A549 (cell line): ENCODE measurements around the gene MED22. TPM values are rescaled to one million over a fixed set of nuclear protein-coding genes. Genes with fewer than 3 reads are reported as not detected.

Experiments used
- ATAC-seq, 2 experiments: fragments of 200-7000 bp in 1 of 2; fragments of >200 bp in 1 of 2; cut with Nextera tagmentation in 1 of 2; cut with Tn5 transposase in 1 of 2; 3 replicates each; pipeline versions ENCODE4 v1.8.0 to v1.9.1; 2018 to 2020; ENCODE audit warnings: mild to moderate bottlenecking in 1 of 2, moderate library complexity in 1 of 2
- CTCF ChIA-PET: fragments of 300-600 bp; sonication (Branson Sonifier 250); formaldehyde crosslinking; extraction: SDS; loops from one replicate; lab custom pipeline; 2021; ENCODE audit warnings: antibody characterized with exemption, inconsistent platforms; lab: Yijun Ruan, JAX
- POLR2A ChIA-PET: fragments of 350-600 bp; formaldehyde crosslinking; extraction: SDS; loops from one replicate; lab custom pipeline; 2021; ENCODE audit warnings: antibody characterized with exemption, inconsistent platforms; lab: Yijun Ruan, JAX
- DNase-seq, 2 experiments: peaks; one replicate each; pipeline versions ENCODE4 v3.0.0 to v3.0.0-alpha.2; 2011 to 2016; ENCODE audit warnings: low read depth in 1 of 2, low spot score in 1 of 2
- FAIRE-seq: peaks from 2 replicates; lab custom pipeline; 2011; peaks lifted over from hg19 to GRCh38; lab: Jason Lieb, UNC
- H3K27ac ChIP-seq, 2 experiments: fragments of >200 bp; sonication (Bioruptor Twin); formaldehyde crosslinking; 3 replicates each; pipeline ENCODE4 v1.5.1; 2016 to 2017
- H3K4me1 ChIP-seq: fragments of >200 bp; sonication (Bioruptor Twin); formaldehyde crosslinking; 3 replicates; pipeline ENCODE4 v1.6.1; 2016
- H3K4me2 ChIP-seq: fragments of >200 bp; sonication (Bioruptor Twin); formaldehyde crosslinking; 3 replicates; pipeline ENCODE4 v1.6.1; 2016
- H3K4me3 ChIP-seq: fragments of >200 bp; sonication (Bioruptor Twin); formaldehyde crosslinking; 3 replicates; pipeline ENCODE4 v1.5.1; 2016
- H3K9me3 ChIP-seq: fragments of >200 bp; sonication (Bioruptor Twin); formaldehyde crosslinking; 3 replicates; pipeline ENCODE4 v1.6.1; 2016
- BCL3 ChIP-seq: fragments of >200 bp; sonication (Bioruptor Twin); formaldehyde crosslinking; IDR thresholded peaks from 3 replicates; pipeline ENCODE4 v1.6.1; 2016
- EHF ChIP-seq: fragments of 250-450 bp; sonication (Bioruptor Pico); IDR thresholded peaks from 2 replicates; pipeline ENCODE4 v1.5.0; 2020; ENCODE audit warnings: mild to moderate bottlenecking
- EP300 ChIP-seq, 2 experiments: fragments of >200 bp; sonication (Bioruptor Twin); formaldehyde crosslinking; IDR thresholded peaks; 2 replicates in 1 of 2; 3 replicates in 1 of 2; pipeline ENCODE4 v1.6.1; 2016 to 2017
- FOXS1 ChIP-seq: fragments of 250-450 bp; sonication (Bioruptor Pico); IDR thresholded peaks from 2 replicates; pipeline ENCODE4 v1.5.0; 2020; ENCODE audit warnings: mild to moderate bottlenecking, moderate library complexity
- GATA3 ChIP-seq: IDR thresholded peaks from 2 replicates; pipeline ENCODE4 v1.6.1; 2012; ENCODE audit warnings: borderline replicate concordance
- HOXB13 ChIP-seq: fragments of 250-450 bp; sonication (Bioruptor Pico); IDR thresholded peaks from 2 replicates; pipeline ENCODE4 v1.5.0; 2020; ENCODE audit warnings: low read depth, mild to moderate bottlenecking, moderate library complexity
- HOXB5 ChIP-seq: fragments of 250-450 bp; sonication (Bioruptor Pico); IDR thresholded peaks from 2 replicates; pipeline ENCODE4 v1.5.0; 2020; ENCODE audit warnings: mild to moderate bottlenecking, moderate library complexity
- KDM1A ChIP-seq: fragments of 200-600 bp; sonication (generic); IDR thresholded peaks from 2 replicates; pipeline ENCODE4 v1.6.1; 2016; ENCODE audit warnings: low read depth, mild to moderate bottlenecking
- POLR2AphosphoS2 ChIP-seq: conservative IDR thresholded peaks from 2 replicates; pipeline ENCODE4 v1.6.1; 2012; ENCODE audit warnings: low read length, improper control_type of control experiment, inconsistent platforms
- REST ChIP-seq: fragments of 200-600 bp; sonication (generic); IDR thresholded peaks from 2 replicates; pipeline ENCODE4 v1.6.1; 2016; ENCODE audit warnings: antibody characterized with exemption, mild to moderate bottlenecking, moderate library complexity
- RNF2 ChIP-seq: fragments of 200-600 bp; sonication (generic); IDR thresholded peaks from 2 replicates; pipeline ENCODE4 v1.6.1; 2016; ENCODE audit warnings: low read depth, mild to moderate bottlenecking, antibody characterized with exemption, moderate library complexity, borderline replicate concordance
- TFCP2L1 ChIP-seq: fragments of 250-450 bp; sonication (Bioruptor Pico); IDR thresholded peaks from 2 replicates; pipeline ENCODE4 v1.5.0; 2021; ENCODE audit warnings: mild to moderate bottlenecking
- WGBS: methylation state at CpG from one replicate; pipeline ENCODE4 v1.1.6; 2017; ENCODE audit errors: missing lambda C conversion rate; 5-methylcytosine and 5-hydroxymethylcytosine counted together
- polyA plus RNA-seq, 4 experiments: library from polyadenylated mRNA; depleted of rRNA in 3 of 4; stranded (reverse); fragments of >200 nt; fragmentation: RNase III in 1 of 4; extraction: RNeasy Plus Mini Kit Qiagen cat#74134 plus additional on column Dnase treatment in 1 of 4; gene quantifications; 2 replicates in 3 of 4; 3 replicates in 1 of 4; pipeline ENCODE4 v1.2.3, GENCODE V29; 2011 to 2017

MED22 gene
- polyA plus RNA-seq, 2 of the 4 experiments (the other 2 are of a cell fraction), result 15.7 to 22.0 TPM

GRCh38 chr9:133340916-133341315, 7.0 kb downstream of the MED22 start:
- POLR2A ChIA-PET, result no interaction called here
- FAIRE-seq (no peak), DNase-seq (no peak)
- WGBS, result 89% methylated on average over 13 of the region's 13 CpGs
- H3K27ac ChIP-seq, result no peak overlapping the region
- no peak overlapping the region for H3K4me3 ChIP-seq
- H3K4me2 ChIP-seq, result no peak overlapping the region
- no peak for TF ChIP-seq BCL3
- TF ChIP-seq EHF, result no peak
- no peak for TF ChIP-seq GATA3
- TF ChIP-seq RNF2, result no peak
- no peak for TF ChIP-seq EP300 (IDR thresholded peaks at IDR 0.05)
- TF ChIP-seq HOXB5 (CRISPR knock-in tag), result no peak
- TF ChIP-seq POLR2AphosphoS2, result no peak
- no peak for TF ChIP-seq HOXB13
- no peak for TF ChIP-seq REST
- TF ChIP-seq KDM1A, result no peak
- TF ChIP-seq, all 56 proteins: peak for 0
- H3K4me1 ChIP-seq, result peaks cover 5% of the 10 kb centered on the region; the same call in 2 of the 3 replicates
- ATAC-seq, result no peak
- H3K9me3 ChIP-seq, result no peaks in the 10 kb centered on the region
- CTCF ChIA-PET, result interaction anchor here (0.9 to 6.2 kb wide), 8 partner anchors 11 to 160 kb away, joined by 3 to 59 read pairs (median 6); partner anchors contain the start of genes SURF1 and SURF2

GRCh38 chr9:133340256-133340655, 7.7 kb downstream of the MED22 start:
- ChIA-PET CTCF (interaction anchor here (0.9 to 6.2 kb wide), 8 partner anchors 10 to 442 kb away, joined by 3 to 59 read pairs (median 5); partner anchors contain the start of genes SURF1 and SURF2), POLR2A (interaction anchor here (1.2 kb wide), 1 partner anchor 8 kb away, joined by 7 read pairs; the partner anchor contains the start of genes MED22 and RPL7A)
- H3K9me3 ChIP-seq, result no peaks in the 10 kb centered on the region
- no peak for ATAC-seq
- 83% methylated on average over 3 of the region's 3 CpGs for WGBS
- no peak overlapping the region for H3K27ac ChIP-seq
- no peak for DNase-seq
- no peak overlapping the region for H3K4me2 ChIP-seq
- peaks cover 5% of the 10 kb centered on the region; the same call in 2 of the 3 replicates for H3K4me1 ChIP-seq
- TF ChIP-seq REST (no peak), TFCP2L1 (CRISPR knock-in tag) (no peak)
- H3K4me3 ChIP-seq, result no peak overlapping the region
- FAIRE-seq, result no peak

- Histone ChIP-seq H3K4me3 (no peak overlapping the region), H3K27ac (no peak overlapping the region), H3K4me1 (peaks cover 9% of the 10 kb centered on the region), H3K4me2 (no peak overlapping the region), H3K9me3 (no peaks in the 10 kb centered on the region)
- ChIA-PET POLR2A (interaction anchor here (0.7 to 1.2 kb wide), 2 partner anchors 8 to 12 kb away, joined by 3 to 7 read pairs; partner anchors contain the start of genes MED22 and RPL7A), CTCF (interaction anchor here (0.9 to 6.2 kb wide), 11 partner anchors 10 to 442 kb away, joined by 3 to 59 read pairs (median 4); partner anchors contain the start of genes SURF1 and SURF2)
- DNase-seq (no peak), FAIRE-seq (no peak), ATAC-seq (no peak)
- 96% methylated on average over 5 of the region's 5 CpGs for WGBS
- no peak for TF ChIP-seq FOXS1 (CRISPR knock-in tag)
Observed at GRCh38 chr9:133339641-133340040, 8.3 kb downstream of the MED22 start.
